Stomach (tissue), 9 donors: ENCODE results near the gene MAPT. TPM values are rescaled to one million over a fixed set of nuclear protein-coding genes. Genes with fewer than 3 reads are reported as not detected.

Experiments used
- DNase-seq, 2 donors: peaks; one replicate each; pipeline versions ENCODE4 v3.0.0 to v3.0.0-alpha.2; 2013 to 2019
- H3K27ac ChIP-seq, 5 donors: fragments of 200-600 bp in 4 of 5; sonication (generic) in 4 of 5; one replicate each; pipeline ENCODE4 v1.5.1; 2013 to 2019; ENCODE audit warnings: mild to moderate bottlenecking in 1 of 5, moderate library complexity in 1 of 5
- H3K27me3 ChIP-seq, 3 donors: fragments of 200-600 bp; sonication (generic); one replicate each; pipeline ENCODE4 v1.5.1; 2017 to 2019; ENCODE audit warnings: mixed run types in 1 of 3
- H3K36me3 ChIP-seq, 4 donors: fragments of 200-600 bp; sonication (generic); 1 replicate in 3 of 4; 2 replicates in 1 of 4; pipeline ENCODE4 v1.5.1; 2016 to 2019
- H3K4me1 ChIP-seq, 4 donors: fragments of 200-600 bp; sonication (generic); one replicate each; pipeline ENCODE4 v1.5.1; 2016 to 2019
- H3K4me3 ChIP-seq, 4 donors: fragments of 200-600 bp; sonication (generic) in 3 of 4; one replicate each; pipeline ENCODE4 v1.5.1; 2016 to 2019; ENCODE audit warnings: mild to moderate bottlenecking in 1 of 4
- H3K9me3 ChIP-seq, 4 donors: fragments of 200-600 bp; sonication (generic); one replicate each; pipeline ENCODE4 v1.5.1; 2016 to 2019
- CTCF ChIP-seq, 7 experiments: fragments of 450-650 bp in 4 of 7; fragments of 200-600 bp in 3 of 7; sonication (generic) in 3 of 7; IDR thresholded peaks; one replicate each; pipeline ENCODE4 v1.5.1; 2016 to 2019; ENCODE audit warnings: antibody characterized with exemption in 7 of 7, control low read depth in 2 of 7, mild to moderate bottlenecking in 1 of 7
- EP300 ChIP-seq: sonication (generic); formaldehyde crosslinking; IDR thresholded peaks from one replicate; pipeline ENCODE4 v1.6.1; 2017; ENCODE audit warnings: antibody characterized with exemption
- POLR2A ChIP-seq, 4 donors: fragments of 450-650 bp; IDR thresholded peaks; one replicate each; pipeline ENCODE4 v1.6.1; 2016; ENCODE audit warnings: antibody characterized with exemption in 4 of 4, control low read depth in 2 of 4, mild to moderate bottlenecking in 1 of 4, moderate library complexity in 1 of 4
- POLR2AphosphoS5 ChIP-seq, 3 donors: sonication (generic); formaldehyde crosslinking; IDR thresholded peaks; one replicate each; pipeline ENCODE4 v1.6.1; 2016; ENCODE audit warnings: antibody characterized with exemption in 3 of 3
- WGBS, 5 donors: extraction: QIAGEN DNeasy Blood & Tissue Kit in 3 of 5; methylation state at CpG; one replicate each; pipeline versions ENCODE4 v1.1.5 to v1.1.7; 2013 to 2018; 5-methylcytosine and 5-hydroxymethylcytosine counted together
- intact Hi-C: fragments of 100-400 bp; cut with DNase I; formaldehyde crosslinking; loops from one replicate; pipeline ENCODE4 v1.15.1; 2023; ENCODE audit warnings: low total_unique reads
- polyA plus RNA-seq, 3 donors: library from polyadenylated mRNA; stranded (reverse); fragments of 200-250 nt; gene quantifications; one replicate each; pipeline ENCODE4 v1.2.3, GENCODE V29; 2013
- total RNA-seq, 5 donors: library from RNA; depleted of rRNA; stranded (reverse); fragments of >200 nt; gene quantifications; one replicate each; pipeline versions ENCODE4 v1.1.0 to v1.2.3, GENCODE V29; 2014 to 2016
- donor health status: healthy with polysubstance abuse.
- donor health status: Bipolar disorder and iron deficiency.
- donor health status: healthy.

MAPT gene
- total and polyA plus RNA-seq, 8 donors: 0.44 to 4.1 (median 1.7) TPM; not detected in 1

GRCh38 chr17:45965812-45966211 is 71.5 kb downstream of the MAPT start:
- intact Hi-C loops: no loop called here
- WGBS, 5 donors: 66 to 74% (median 72%) methylated on average over 4 of the region's 4 CpGs
- peaks cover 0 to 14% (median 5%) of the 10 kb centered on the region in 3 donors for H3K27me3 ChIP-seq
- H3K9me3 ChIP-seq: no peaks in the 10 kb centered on the region
- TF ChIP-seq EP300: no peak
- no peak for TF ChIP-seq POLR2A (IDR thresholded peaks at IDR 0.05)
- TF ChIP-seq CTCF (IDR thresholded peaks at IDR 0.05): no peak
- no peak for TF ChIP-seq POLR2AphosphoS5 (IDR thresholded peaks at IDR 0.05)
- no peak for DNase-seq
- H3K4me1 ChIP-seq: peaks cover 0 to 6% (median 0%) of the 10 kb centered on the region in 4 donors
- H3K36me3 ChIP-seq: no peaks in the 10 kb centered on the region
- H3K27ac ChIP-seq: no peak overlapping the region
- no peak overlapping the region for H3K4me3 ChIP-seq

GRCh38 chr17:45966606-45967280 is 72.4 kb downstream of the MAPT start:
- TF ChIP-seq POLR2A (IDR thresholded peaks at IDR 0.05) (no peak), POLR2AphosphoS5 (IDR thresholded peaks at IDR 0.05) (no peak)
- intact Hi-C loops: no loop called here
- no peak overlapping the region for H3K4me3 ChIP-seq
- H3K9me3 ChIP-seq: no peaks in the 10 kb centered on the region
- no peaks in the 10 kb centered on the region for H3K36me3 ChIP-seq
- peaks cover 0 to 6% (median 0%) of the 10 kb centered on the region in 4 donors for H3K4me1 ChIP-seq
- no peak for DNase-seq
- H3K27me3 ChIP-seq: peaks cover 0 to 17% (median 5%) of the 10 kb centered on the region in 3 donors
- H3K27ac ChIP-seq: no peak overlapping the region
- 12 to 55% (median 38%) methylated on average over 2 of the region's 2 CpGs for WGBS, 5 donors

- TF ChIP-seq EP300 (no peak), POLR2AphosphoS5 (IDR thresholded peaks at IDR 0.05) (no peak)
- no peak overlapping the region for H3K27ac ChIP-seq
- no peaks in the 10 kb centered on the region for H3K36me3 ChIP-seq
- no peaks in the 10 kb centered on the region for H3K9me3 ChIP-seq
- intact Hi-C loops: no loop called here
- WGBS, 5 donors: 83 to 89% (median 85%) methylated on average over 5 of the region's 5 CpGs
- H3K4me3 ChIP-seq: no peak overlapping the region
- peaks cover 0 to 19% (median 5%) of the 10 kb centered on the region in 3 donors for H3K27me3 ChIP-seq
- peaks cover 0 to 6% (median 0%) of the 10 kb centered on the region in 4 donors for H3K4me1 ChIP-seq
- DNase-seq: no peak
Measured at GRCh38 chr17:45967378-45967777, 73.0 kb downstream of the MAPT start.

- H3K4me1 ChIP-seq: peaks cover 0 to 6% (median 0%) of the 10 kb centered on the region in 4 donors
- no peaks in the 10 kb centered on the region for H3K9me3 ChIP-seq
- H3K4me3 ChIP-seq: no peak overlapping the region
- 73 to 94% (median 85%) methylated on average over 2 of the region's 2 CpGs for WGBS, 5 donors
- TF ChIP-seq POLR2A (IDR thresholded peaks at IDR 0.05) (no peak), POLR2AphosphoS5 (IDR thresholded peaks at IDR 0.05) (no peak), EP300 (no peak), CTCF (IDR thresholded peaks at IDR 0.05) (no peak)
- H3K27me3 ChIP-seq: peaks cover 0 to 19% (median 5%) of the 10 kb centered on the region in 3 donors
- H3K27ac ChIP-seq: no peak overlapping the region
- intact Hi-C loops: no loop called here
- H3K36me3 ChIP-seq: no peaks in the 10 kb centered on the region
- no peak for DNase-seq
Measured at GRCh38 chr17:45968732-45969131, 74.4 kb downstream of the MAPT start.

GRCh38 chr17:45969726-45970125 is 75.4 kb downstream of the MAPT start:
- Histone ChIP-seq H3K27me3 (peaks cover 0 to 19% (median 5%) of the 10 kb centered on the region in 3 donors), H3K9me3 (no peaks in the 10 kb centered on the region), H3K4me3 (no peak overlapping the region), H3K4me1 (peaks cover 0 to 6% (median 0%) of the 10 kb centered on the region in 4 donors), H3K36me3 (no peaks in the 10 kb centered on the region), H3K27ac (no peak overlapping the region)
- intact Hi-C loops: no loop called here
- WGBS, 5 donors: 74 to 90% (median 84%) methylated on average over 2 of the region's 2 CpGs
- DNase-seq: no peak
- TF ChIP-seq CTCF (IDR thresholded peaks at IDR 0.05): no peak
- TF ChIP-seq EP300: no peak
- TF ChIP-seq POLR2AphosphoS5 (IDR thresholded peaks at IDR 0.05): no peak
- TF ChIP-seq POLR2A (IDR thresholded peaks at IDR 0.05): no peak
